ENCODE data around the gene CAPN14.

DNA sequence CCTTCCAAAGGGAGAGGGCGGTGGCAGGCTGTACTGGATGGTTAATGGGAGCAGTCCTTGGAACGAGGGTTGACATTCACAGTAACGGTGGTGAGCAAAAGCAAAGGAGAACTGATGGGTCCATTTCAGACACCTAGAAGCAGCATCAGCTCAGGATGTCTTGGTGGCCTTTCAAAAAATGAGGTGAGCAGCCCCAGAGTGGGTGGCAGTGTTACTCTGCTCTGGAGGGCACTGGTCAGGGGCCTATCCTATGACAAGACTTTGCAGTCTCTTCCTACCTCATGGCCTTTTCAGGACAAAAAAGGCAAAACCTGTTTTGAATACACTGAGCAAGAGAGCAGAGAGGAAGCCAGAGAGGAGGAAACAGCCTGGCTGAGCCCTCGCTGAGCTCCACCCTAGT, 23.5 kb downstream of the CAPN14 start:
- no peak for TF ChIP-seq TAF1 (IDR thresholded peaks at IDR 0.05; ENCODE audit: low read depth, low read length)
- no peak for TF ChIP-seq POLR2AphosphoS5 (IDR thresholded peaks at IDR 0.05; ENCODE audit: low read depth, low read length)
- no peak for TF ChIP-seq POLR2A (IDR thresholded peaks at IDR 0.05; ENCODE audit: low read depth, low read length)
- TF ChIP-seq SPI1 (IDR thresholded peaks at IDR 0.05; ENCODE audit: low read depth, low read length), result no peak
- TF ChIP-seq PAX5 (IDR thresholded peaks at IDR 0.05; ENCODE audit: insufficient read depth, low read length, severe bottlenecking), result no peak
- no peak for TF ChIP-seq POU2F2 (IDR thresholded peaks at IDR 0.05; ENCODE audit: low read depth, low read length)

All from GM12891 (cell line).